Activated CD4-positive, alpha-beta T cell treated with anti-CD3 and anti-CD28 coated beads, Interleukin-10, Interleukin-2, amounts not matched to agents 100 ng/mL and 50 ng/mL, durations not matched to agents 16 hours and 8 hours (primary cell): ENCODE results near the gene CFAP410.

Experiments used
- DNase-seq: peaks from one replicate; pipeline ENCODE4 v3.0.0-alpha.2; 2020

Gene CFAP410

DNA sequence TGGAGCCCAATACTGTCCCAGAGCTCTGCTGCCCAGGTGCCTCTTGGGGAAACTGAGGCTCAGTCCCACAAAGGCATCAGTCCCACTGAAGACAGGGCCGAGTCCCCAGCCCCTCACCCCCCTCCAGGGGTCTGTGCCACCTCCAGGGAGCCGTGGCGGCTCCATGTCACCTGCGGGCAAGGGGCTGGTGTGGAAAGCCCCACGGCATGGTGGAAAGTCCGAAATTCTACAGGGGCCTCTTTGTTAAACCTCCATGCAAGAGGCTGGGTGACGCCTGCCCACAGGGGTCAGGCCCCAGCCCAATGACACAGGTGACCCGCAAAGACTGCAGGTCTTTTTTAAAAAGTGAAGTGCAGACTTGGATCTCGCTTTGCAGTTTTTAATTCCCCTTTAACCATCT lies 56.8 kb downstream of the CFAP410 start:
- no peak for DNase-seq

DNA sequence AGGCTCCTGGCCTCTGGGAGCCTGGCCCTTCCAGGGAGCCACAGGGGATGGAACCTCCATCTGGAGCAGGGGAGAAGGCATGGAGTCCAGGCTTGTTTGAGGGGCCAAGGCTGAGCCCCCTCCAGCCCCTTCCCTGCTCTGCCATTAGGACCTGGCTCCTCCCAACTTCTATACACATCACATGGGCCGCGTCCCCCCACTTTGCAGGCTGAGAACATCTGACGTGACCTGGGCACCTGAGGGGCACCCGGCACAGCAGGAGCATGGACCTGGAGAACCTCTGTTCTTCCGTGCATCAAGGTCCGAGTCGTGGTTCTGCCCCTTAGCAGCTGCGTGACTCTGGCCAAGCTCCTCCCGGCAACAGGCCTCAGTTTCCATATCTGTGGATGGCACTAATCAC lies 57.4 kb downstream of the CFAP410 start:
- no peak for DNase-seq

DNA sequence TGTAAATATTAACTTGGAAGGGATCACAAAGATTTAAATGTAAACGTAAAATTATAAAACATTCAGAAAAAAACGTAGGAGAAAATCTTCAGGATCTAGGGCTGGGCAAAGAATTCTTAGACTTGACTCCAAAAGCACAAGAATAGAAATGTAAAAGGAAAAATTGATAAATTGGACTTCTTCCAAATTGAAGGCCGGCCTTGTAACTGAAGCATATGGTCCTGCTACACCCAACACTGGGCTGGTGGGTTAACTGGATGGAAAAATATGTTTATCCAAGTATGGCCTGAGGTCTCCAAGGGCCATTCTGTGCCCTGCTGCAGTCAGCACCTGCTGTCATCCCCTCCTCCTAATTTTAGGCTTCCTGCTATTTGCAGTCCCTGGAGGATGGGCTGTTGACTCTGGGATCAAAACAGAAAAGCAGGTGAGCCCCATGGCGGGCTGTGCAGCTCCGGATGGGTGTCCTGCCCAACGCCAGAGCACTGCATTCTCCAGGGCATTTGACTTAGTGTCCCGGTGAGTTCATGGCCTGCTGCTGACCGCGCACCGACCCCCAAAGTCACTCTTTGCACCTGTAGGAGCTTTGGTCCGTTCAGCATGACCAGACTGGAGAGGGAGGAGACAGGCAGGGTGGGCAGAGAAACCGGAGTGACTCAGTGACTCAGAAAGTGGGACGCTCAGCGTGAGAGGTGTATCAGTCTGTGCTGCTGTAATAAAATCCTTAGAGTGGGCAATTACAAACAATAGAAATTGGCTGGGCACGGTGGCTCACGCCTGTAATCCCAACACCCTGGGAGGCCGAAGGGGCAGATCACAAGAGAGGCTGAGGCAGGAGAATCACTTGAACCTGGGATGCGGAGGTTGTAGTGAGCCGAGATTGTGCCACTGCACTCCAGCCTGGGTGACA lies 59.6 kb downstream of the CFAP410 start:
- no peak for DNase-seq
